Heart left ventricle (tissue), 16 donors: ENCODE results near the gene LRRN3. TPM values are rescaled to one million over a fixed set of nuclear protein-coding genes. Genes with fewer than 3 reads are reported as not detected.

Experiments
- ATAC-seq, 4 donors: fragments of 200-7000 bp; cut with Tn5 transposase; one replicate each; pipeline ENCODE4 v1.9.1; 2020 to 2022; ENCODE audit warnings: moderate library complexity in 4 of 4, mild to moderate bottlenecking in 3 of 4, moderate number of reproducible peaks in 1 of 4
- DNase-seq, 5 donors: peaks; one replicate each; pipeline ENCODE4 v3.0.0-alpha.2; 2020
- H3K27ac ChIP-seq, 12 donors: fragments of 200-600 bp; sonication (generic) in 4 of 12; one replicate each; pipeline versions ENCODE4 v1.5.0 to v1.8.0; 2016 to 2022; ENCODE audit warnings: mild to moderate bottlenecking in 2 of 12
- H3K27me3 ChIP-seq, 9 donors: fragments of 200-600 bp; sonication (generic) in 2 of 9; one replicate each; pipeline versions ENCODE4 v1.5.1 to v1.8.0; 2016 to 2022; ENCODE audit warnings: mild to moderate bottlenecking in 3 of 9
- H3K36me3 ChIP-seq, 9 donors: fragments of 200-600 bp; sonication (generic) in 2 of 9; one replicate each; pipeline versions ENCODE4 v1.5.0 to v1.8.0; 2018 to 2022; ENCODE audit warnings: mild to moderate bottlenecking in 2 of 9
- H3K4me1 ChIP-seq, 12 donors: fragments of 200-600 bp; sonication (generic) in 4 of 12; one replicate each; pipeline versions ENCODE4 v1.5.0 to v1.8.0; 2016 to 2022; ENCODE audit warnings: mild to moderate bottlenecking in 3 of 12
- H3K4me3 ChIP-seq, 12 donors: fragments of 200-600 bp; sonication (generic) in 4 of 12; one replicate each; pipeline versions ENCODE4 v1.5.0 to v1.8.0; 2017 to 2022; ENCODE audit warnings: mild to moderate bottlenecking in 9 of 12, moderate library complexity in 4 of 12
- H3K9me3 ChIP-seq, 12 donors: fragments of 200-600 bp; sonication (generic) in 4 of 12; one replicate each; pipeline versions ENCODE4 v1.5.0 to v1.8.0; 2016 to 2022; ENCODE audit warnings: mild to moderate bottlenecking in 1 of 12
- POLR2A ChIP-seq, 2 donors: fragments of 450-650 bp; IDR thresholded peaks; one replicate each; pipeline ENCODE4 v1.6.1; 2017; ENCODE audit warnings: antibody characterized with exemption in 2 of 2, mild to moderate bottlenecking in 2 of 2, moderate library complexity in 2 of 2
- WGBS, 4 donors: extraction: QIAGEN DNeasy Blood & Tissue Kit in 2 of 4; methylation state at CpG; one replicate each; pipeline versions ENCODE4 v1.1.5 to v1.1.7; 2013 to 2018; 5-methylcytosine and 5-hydroxymethylcytosine counted together
- intact Hi-C, 10 donors: fragments of 100-400 bp; cut with DNase I; formaldehyde crosslinking; loops; one replicate each; pipeline versions ENCODE4 v1.11.1 to v1.14.2; 2022
- polyA plus RNA-seq, 2 donors: library from polyadenylated mRNA; stranded (reverse); fragments of 200-250 nt; gene quantifications; one replicate each; pipeline ENCODE4 v1.2.3, GENCODE V29; 2013
- total RNA-seq, 9 donors: library from RNA; depleted of rRNA in 2 of 9; stranded (reverse); fragments of >200 nt in 2 of 9; fragmentation: NEBNext Ultra II Directional in 3 of 9; extraction: Animal tissue kit (Norgen Biotek cat#: 25700) in 3 of 9; gene quantifications; one replicate each; pipeline versions ENCODE4 v1.1.0 to v1.2.4, GENCODE V29; 2016 to 2023
- TF ChIP-seq, protein P1 (sequence below), 12 donors: fragments of 200-600 bp; sonication (generic) in 4 of 12; IDR thresholded peaks; one replicate each; pipeline versions ENCODE4 v1.5.0 to v1.8.0; 2018 to 2022; ENCODE audit warnings: antibody characterized with exemption in 12 of 12, mild to moderate bottlenecking in 5 of 12
- donor health status: ischemic (EF 13 %, LVEDD 7.1; RV severe dilation, severe dysfunction).
- donor health status: healthy with polysubstance abuse.
- donor health status: DM: no; HTN: yes; CAD: no.
- donor health status: DM: no; HTN: no; CAD: no.
- donor health status: ischemic (EF 25% LVEDD 6.9; RV normal size, moderate dysfunction).
- donor health status: ischemic (EF 25% LVEDD 5.7; RV mildly dilated, moderate dysfunction).
- donor health status: healthy.
- donor health status: DM: yes; HTN: yes; CAD: no.
- donor health status: ischemic (EF 35%, LVEDD 5.7; RV mildly dilated, moderate dysfunction).
- donor health status: nonischemic (EF 11% LVEDD 7.7; RV severe dilation, severe dysfunction).
- donor health status: DM: yes; HTN: yes; CAD: no.
- donor health status: PGD.
- donor health status: ischemic (EF 29% LVEDD 5.4; RV normal size, mild dysfunction).
- donor health status: nonischemic (EF 23%, LVEDD 6.1; RV moderate dilation, normal function).

Gene LRRN3
- total and polyA plus RNA-seq, 11 donors, result 0.52 to 11.0 (median 2.3) TPM

DNA sequence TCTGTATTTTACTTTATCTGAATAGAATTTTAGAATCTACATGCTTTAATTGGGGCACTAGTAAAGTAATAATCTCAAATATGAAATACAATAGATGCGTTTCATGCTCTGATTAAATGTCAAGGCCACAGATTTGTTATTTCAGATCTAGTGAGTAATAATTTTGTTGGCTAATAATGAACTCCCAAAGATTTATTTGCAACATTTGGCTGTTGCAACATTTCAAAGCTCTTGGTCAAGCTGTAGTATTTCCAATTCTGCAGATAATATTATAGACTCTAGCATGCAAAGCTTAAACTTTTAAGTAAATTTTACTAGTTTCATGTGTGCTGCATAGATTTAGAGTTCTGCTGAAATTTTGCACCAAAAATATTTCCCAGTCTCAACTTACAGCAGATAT lies 16.7 kb downstream of the LRRN3 start:
- H3K36me3 ChIP-seq, result no peaks in the 10 kb centered on the region
- ATAC-seq (no peak), DNase-seq (no peak)
- H3K4me1 ChIP-seq, result peaks cover 0 to 15% (median 3%) of the 10 kb centered on the region in 12 donors
- TF ChIP-seq POLR2A (IDR thresholded peaks at IDR 0.05), result no peak
- TF ChIP-seq, protein P1, sequence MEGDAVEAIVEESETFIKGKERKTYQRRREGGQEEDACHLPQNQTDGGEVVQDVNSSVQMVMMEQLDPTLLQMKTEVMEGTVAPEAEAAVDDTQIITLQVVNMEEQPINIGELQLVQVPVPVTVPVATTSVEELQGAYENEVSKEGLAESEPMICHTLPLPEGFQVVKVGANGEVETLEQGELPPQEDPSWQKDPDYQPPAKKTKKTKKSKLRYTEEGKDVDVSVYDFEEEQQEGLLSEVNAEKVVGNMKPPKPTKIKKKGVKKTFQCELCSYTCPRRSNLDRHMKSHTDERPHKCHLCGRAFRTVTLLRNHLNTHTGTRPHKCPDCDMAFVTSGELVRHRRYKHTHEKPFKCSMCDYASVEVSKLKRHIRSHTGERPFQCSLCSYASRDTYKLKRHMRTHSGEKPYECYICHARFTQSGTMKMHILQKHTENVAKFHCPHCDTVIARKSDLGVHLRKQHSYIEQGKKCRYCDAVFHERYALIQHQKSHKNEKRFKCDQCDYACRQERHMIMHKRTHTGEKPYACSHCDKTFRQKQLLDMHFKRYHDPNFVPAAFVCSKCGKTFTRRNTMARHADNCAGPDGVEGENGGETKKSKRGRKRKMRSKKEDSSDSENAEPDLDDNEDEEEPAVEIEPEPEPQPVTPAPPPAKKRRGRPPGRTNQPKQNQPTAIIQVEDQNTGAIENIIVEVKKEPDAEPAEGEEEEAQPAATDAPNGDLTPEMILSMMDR (IDR thresholded peaks at IDR 0.05), result no peak
- intact Hi-C loops, result loop anchor here in 1 of 10 donors (10.0 kb wide), 1 partner anchor 1013 kb away; no protein-coding TSS in a partner anchor
- H3K9me3 ChIP-seq, result no peaks in the 10 kb centered on the region
- no peak overlapping the region for H3K27ac ChIP-seq
- H3K4me3 ChIP-seq, result no peak overlapping the region
- no peaks in the 10 kb centered on the region for H3K27me3 ChIP-seq
- 75 to 88% (median 77%) methylated on average over 1 of the region's 1 CpG for WGBS, 4 donors

- Histone ChIP-seq H3K9me3 (no peaks in the 10 kb centered on the region), H3K4me1 (peaks cover 0 to 19% (median 4%) of the 10 kb centered on the region in 12 donors), H3K36me3 (no peaks in the 10 kb centered on the region), H3K27ac (no peak overlapping the region), H3K27me3 (no peaks in the 10 kb centered on the region), H3K4me3 (no peak overlapping the region)
- DNase-seq (no peak), ATAC-seq (no peak)
- no peak for TF ChIP-seq POLR2A (IDR thresholded peaks at IDR 0.05)
- intact Hi-C loops, result loop anchor here in 1 of 10 donors (10.0 kb wide), 1 partner anchor 1013 kb away; no protein-coding TSS in a partner anchor
- 78 to 91% (median 85%) methylated on average over 1 of the region's 1 CpG for WGBS, 4 donors
These were observed 17.1 kb downstream of the LRRN3 start for GRCh38 chr7:111108000-111108399.

GRCh38 chr7:111108496-111108895 lies 17.6 kb downstream of the LRRN3 start:
- 82 to 89% (median 88%) methylated on average over 3 of the region's 3 CpGs for WGBS, 4 donors
- H3K36me3 ChIP-seq, result no peaks in the 10 kb centered on the region
- no peak for DNase-seq
- TF ChIP-seq POLR2A (IDR thresholded peaks at IDR 0.05), result no peak
- TF ChIP-seq, protein P1 (IDR thresholded peaks at IDR 0.05), result no peak
- intact Hi-C loops, result loop anchor here in 1 of 10 donors (10.0 kb wide), 1 partner anchor 1014 kb away; no protein-coding TSS in a partner anchor
- no peaks in the 10 kb centered on the region for H3K27me3 ChIP-seq
- no peak for ATAC-seq
- H3K4me3 ChIP-seq, result no peak overlapping the region
- H3K9me3 ChIP-seq, result no peaks in the 10 kb centered on the region
- peaks cover 0 to 24% (median 4%) of the 10 kb centered on the region in 12 donors for H3K4me1 ChIP-seq
- no peak overlapping the region for H3K27ac ChIP-seq

- no peaks in the 10 kb centered on the region for H3K27me3 ChIP-seq
- H3K9me3 ChIP-seq, result no peaks in the 10 kb centered on the region
- ATAC-seq, result no peak
- DNase-seq, result no peak
- no peak overlapping the region for H3K4me3 ChIP-seq
- WGBS, 4 donors, result 42 to 57% (median 54%) methylated on average over 2 of the region's 2 CpGs
- H3K4me1 ChIP-seq, result peaks cover 0 to 31% (median 4%) of the 10 kb centered on the region in 12 donors
- H3K27ac ChIP-seq, result no peak overlapping the region
- intact Hi-C loops, result no loop called here
- no peak for TF ChIP-seq POLR2A (IDR thresholded peaks at IDR 0.05)
- TF ChIP-seq, protein P1 (IDR thresholded peaks at IDR 0.05), result no peak
- H3K36me3 ChIP-seq, result no peaks in the 10 kb centered on the region
These were observed 21.5 kb downstream of the LRRN3 start for GRCh38 chr7:111112439-111112838.
